Stomach (tissue), 9 donors: ENCODE measurements around the gene PARD3. TPM values are rescaled to one million over a fixed set of nuclear protein-coding genes. Genes with fewer than 3 reads are reported as not detected.

Experiments
- DNase-seq, 2 donors: peaks; one replicate each; pipeline versions ENCODE4 v3.0.0 to v3.0.0-alpha.2; 2013 to 2019
- H3K27ac ChIP-seq, 5 donors: fragments of 200-600 bp in 4 of 5; sonication (generic) in 4 of 5; one replicate each; pipeline ENCODE4 v1.5.1; 2013 to 2019; ENCODE audit warnings: mild to moderate bottlenecking in 1 of 5, moderate library complexity in 1 of 5
- H3K27me3 ChIP-seq, 3 donors: fragments of 200-600 bp; sonication (generic); one replicate each; pipeline ENCODE4 v1.5.1; 2017 to 2019; ENCODE audit warnings: mixed run types in 1 of 3
- H3K36me3 ChIP-seq, 4 donors: fragments of 200-600 bp; sonication (generic); 1 replicate in 3 of 4; 2 replicates in 1 of 4; pipeline ENCODE4 v1.5.1; 2016 to 2019
- H3K4me1 ChIP-seq, 4 donors: fragments of 200-600 bp; sonication (generic); one replicate each; pipeline ENCODE4 v1.5.1; 2016 to 2019
- H3K4me3 ChIP-seq, 4 donors: fragments of 200-600 bp; sonication (generic) in 3 of 4; one replicate each; pipeline ENCODE4 v1.5.1; 2016 to 2019; ENCODE audit warnings: mild to moderate bottlenecking in 1 of 4
- H3K9me3 ChIP-seq, 4 donors: fragments of 200-600 bp; sonication (generic); one replicate each; pipeline ENCODE4 v1.5.1; 2016 to 2019
- CTCF ChIP-seq, 7 experiments: fragments of 450-650 bp in 4 of 7; fragments of 200-600 bp in 3 of 7; sonication (generic) in 3 of 7; IDR thresholded peaks; one replicate each; pipeline ENCODE4 v1.5.1; 2016 to 2019; ENCODE audit warnings: antibody characterized with exemption in 7 of 7, control low read depth in 2 of 7, mild to moderate bottlenecking in 1 of 7
- EP300 ChIP-seq: sonication (generic); formaldehyde crosslinking; IDR thresholded peaks from one replicate; pipeline ENCODE4 v1.6.1; 2017; ENCODE audit warnings: antibody characterized with exemption
- POLR2A ChIP-seq, 4 donors: fragments of 450-650 bp; IDR thresholded peaks; one replicate each; pipeline ENCODE4 v1.6.1; 2016; ENCODE audit warnings: antibody characterized with exemption in 4 of 4, control low read depth in 2 of 4, mild to moderate bottlenecking in 1 of 4, moderate library complexity in 1 of 4
- POLR2AphosphoS5 ChIP-seq, 3 donors: sonication (generic); formaldehyde crosslinking; IDR thresholded peaks; one replicate each; pipeline ENCODE4 v1.6.1; 2016; ENCODE audit warnings: antibody characterized with exemption in 3 of 3
- WGBS, 5 donors: extraction: QIAGEN DNeasy Blood & Tissue Kit in 3 of 5; methylation state at CpG; one replicate each; pipeline versions ENCODE4 v1.1.5 to v1.1.7; 2013 to 2018; 5-methylcytosine and 5-hydroxymethylcytosine counted together
- intact Hi-C: fragments of 100-400 bp; cut with DNase I; formaldehyde crosslinking; loops from one replicate; pipeline ENCODE4 v1.15.1; 2023; ENCODE audit warnings: low total_unique reads
- polyA plus RNA-seq, 3 donors: library from polyadenylated mRNA; stranded (reverse); fragments of 200-250 nt; gene quantifications; one replicate each; pipeline ENCODE4 v1.2.3, GENCODE V29; 2013
- total RNA-seq, 5 donors: library from RNA; depleted of rRNA; stranded (reverse); fragments of >200 nt; gene quantifications; one replicate each; pipeline versions ENCODE4 v1.1.0 to v1.2.3, GENCODE V29; 2014 to 2016
- donor health status: healthy with polysubstance abuse.
- donor health status: Bipolar disorder and iron deficiency.
- donor health status: healthy.

Gene PARD3
- total and polyA plus RNA-seq, 8 donors, result 13.7 to 118 (median 31.8) TPM

- no peaks in the 10 kb centered on the region for H3K36me3 ChIP-seq
- H3K27ac ChIP-seq, result no peak overlapping the region
- 34 to 40% (median 39%) methylated on average over 7 of the region's 7 CpGs for WGBS, 5 donors
- peak in 1 of 2 donors; percentile 72 for DNase-seq
- H3K27me3 ChIP-seq, result no peaks in the 10 kb centered on the region
- intact Hi-C loops, result no loop called here
- peaks cover 0 to 20% (median 12%) of the 10 kb centered on the region in 4 donors for H3K4me1 ChIP-seq
- H3K9me3 ChIP-seq, result no peaks in the 10 kb centered on the region
- TF ChIP-seq EP300, result no peak
- TF ChIP-seq CTCF (IDR thresholded peaks at IDR 0.05), result no peak
- TF ChIP-seq POLR2A (IDR thresholded peaks at IDR 0.05), result no peak
- no peak for TF ChIP-seq POLR2AphosphoS5 (IDR thresholded peaks at IDR 0.05)
- H3K4me3 ChIP-seq, result no peak overlapping the region
Measured at GRCh38 chr10:34801097-34801733, 13.9 kb downstream of the PARD3 start.

- Histone ChIP-seq H3K27me3 (no peaks in the 10 kb centered on the region), H3K4me3 (no peak overlapping the region), H3K27ac (no peak overlapping the region), H3K4me1 (peaks cover 0 to 20% (median 12%) of the 10 kb centered on the region in 4 donors), H3K36me3 (no peaks in the 10 kb centered on the region), H3K9me3 (no peaks in the 10 kb centered on the region)
- intact Hi-C loops, result no loop called here
- DNase-seq, result no peak
- TF ChIP-seq POLR2A (IDR thresholded peaks at IDR 0.05), result no peak
- TF ChIP-seq POLR2AphosphoS5 (IDR thresholded peaks at IDR 0.05), result no peak
- no peak for TF ChIP-seq EP300
- no peak for TF ChIP-seq CTCF (IDR thresholded peaks at IDR 0.05)
- WGBS, 5 donors, result 47 to 67% (median 61%) methylated on average over 5 of the region's 5 CpGs
Measured at GRCh38 chr10:34800624-34801023, 14.5 kb downstream of the PARD3 start.

GRCh38 chr10:34798654-34799053 lies 16.4 kb downstream of the PARD3 start:
- intact Hi-C loops, result no loop called here
- H3K27me3 ChIP-seq, result no peaks in the 10 kb centered on the region
- no peak for TF ChIP-seq EP300
- no peak for TF ChIP-seq CTCF (IDR thresholded peaks at IDR 0.05)
- no peak overlapping the region for H3K27ac ChIP-seq
- 88 to 97% (median 91%) methylated on average over 4 of the region's 4 CpGs for whole genome bisulfite sequencing, 5 donors
- peaks cover 0 to 23% (median 13%) of the 10 kb centered on the region in 4 donors for H3K4me1 ChIP-seq
- no peak overlapping the region for H3K4me3 ChIP-seq
- no peaks in the 10 kb centered on the region for H3K9me3 ChIP-seq
- no peak for DNase-seq
- H3K36me3 ChIP-seq, result no peaks in the 10 kb centered on the region

GRCh38 chr10:34797155-34797554 lies 17.9 kb downstream of the PARD3 start:
- H3K36me3 ChIP-seq, result no peaks in the 10 kb centered on the region
- H3K4me3 ChIP-seq, result no peak overlapping the region
- 83 to 96% (median 93%) methylated on average over 6 of the region's 6 CpGs for WGBS, 5 donors
- H3K27ac ChIP-seq, result no peak overlapping the region
- intact Hi-C loops, result no loop called here
- no peak for DNase-seq
- TF ChIP-seq POLR2AphosphoS5 (IDR thresholded peaks at IDR 0.05) (no peak), POLR2A (IDR thresholded peaks at IDR 0.05) (no peak)
- H3K27me3 ChIP-seq, result no peaks in the 10 kb centered on the region
- H3K4me1 ChIP-seq, result peaks cover 0 to 36% (median 19%) of the 10 kb centered on the region in 4 donors
- H3K9me3 ChIP-seq, result no peaks in the 10 kb centered on the region

GRCh38 chr10:34796133-34796532 lies 19.0 kb downstream of the PARD3 start:
- Histone ChIP-seq H3K27me3 (no peaks in the 10 kb centered on the region), H3K4me3 (no peak overlapping the region), H3K4me1 (peaks cover 0 to 39% (median 16%) of the 10 kb centered on the region in 4 donors), H3K27ac (no peak overlapping the region), H3K36me3 (no peaks in the 10 kb centered on the region), H3K9me3 (no peaks in the 10 kb centered on the region)
- 76 to 95% (median 92%) methylated on average over 1 of the region's 1 CpG for WGBS, 5 donors
- intact Hi-C loops, result no loop called here
- no peak for TF ChIP-seq EP300
- no peak for TF ChIP-seq POLR2AphosphoS5 (IDR thresholded peaks at IDR 0.05)
- TF ChIP-seq POLR2A (IDR thresholded peaks at IDR 0.05), result no peak
- no peak for TF ChIP-seq CTCF (IDR thresholded peaks at IDR 0.05)
- DNase-seq, result no peak
